ENCODE data around the gene SEZ6L.

The SEZ6L gene

DNA sequence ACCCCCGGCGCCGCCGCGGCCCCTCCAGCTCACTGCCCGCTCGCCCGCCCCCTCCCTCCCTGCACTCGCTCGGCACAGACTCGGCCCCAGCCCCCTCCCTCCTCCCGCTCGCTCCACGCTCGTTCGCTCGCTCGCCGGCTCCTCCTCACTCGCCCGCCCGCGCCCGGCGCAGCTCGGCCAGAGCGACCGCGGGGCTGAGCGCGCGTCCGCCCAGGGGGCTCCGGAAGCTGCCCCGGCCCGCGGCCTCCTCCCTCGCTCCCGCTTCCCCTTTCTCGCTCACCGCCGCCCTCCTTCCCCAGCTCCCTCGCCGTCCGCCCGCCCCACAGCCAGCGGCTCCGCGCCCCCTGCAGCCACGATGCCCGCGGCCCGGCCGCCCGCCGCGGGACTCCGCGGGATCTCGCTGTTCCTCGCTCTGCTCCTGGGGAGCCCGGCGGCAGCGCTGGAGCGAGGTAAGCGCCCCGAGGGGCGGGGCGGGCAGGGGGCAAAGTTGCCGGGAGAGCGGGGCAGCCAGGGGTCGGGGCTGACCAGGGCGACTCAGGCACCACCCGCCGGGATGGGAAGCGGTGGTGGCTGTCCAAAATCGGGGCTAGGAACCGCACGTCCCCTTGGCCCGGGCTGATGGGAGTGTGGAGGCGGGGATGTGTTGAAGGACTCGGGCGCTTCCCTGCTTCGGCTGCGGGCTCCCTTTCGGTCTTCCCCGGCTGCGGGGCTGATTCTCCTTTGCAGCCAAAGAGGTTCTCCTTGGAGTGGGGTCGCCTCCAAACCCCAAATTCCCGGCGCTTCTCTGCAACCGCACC lies at the start of gene SEZ6L:
SEZ6L (plus strand) TSS at position 148 of the 797 bp plus-strand sequence; CDS start at position 356, 208 bp downstream.
- no peak for DNase-seq (ENCODE audit: low read depth in 2 of 2)

GRCh38 chr22:26122920-26123468 lies 46.3 kb upstream of the SEZ6L start:
- no peak for DNase-seq (ENCODE audit: low read depth in 2 of 2)

DNA sequence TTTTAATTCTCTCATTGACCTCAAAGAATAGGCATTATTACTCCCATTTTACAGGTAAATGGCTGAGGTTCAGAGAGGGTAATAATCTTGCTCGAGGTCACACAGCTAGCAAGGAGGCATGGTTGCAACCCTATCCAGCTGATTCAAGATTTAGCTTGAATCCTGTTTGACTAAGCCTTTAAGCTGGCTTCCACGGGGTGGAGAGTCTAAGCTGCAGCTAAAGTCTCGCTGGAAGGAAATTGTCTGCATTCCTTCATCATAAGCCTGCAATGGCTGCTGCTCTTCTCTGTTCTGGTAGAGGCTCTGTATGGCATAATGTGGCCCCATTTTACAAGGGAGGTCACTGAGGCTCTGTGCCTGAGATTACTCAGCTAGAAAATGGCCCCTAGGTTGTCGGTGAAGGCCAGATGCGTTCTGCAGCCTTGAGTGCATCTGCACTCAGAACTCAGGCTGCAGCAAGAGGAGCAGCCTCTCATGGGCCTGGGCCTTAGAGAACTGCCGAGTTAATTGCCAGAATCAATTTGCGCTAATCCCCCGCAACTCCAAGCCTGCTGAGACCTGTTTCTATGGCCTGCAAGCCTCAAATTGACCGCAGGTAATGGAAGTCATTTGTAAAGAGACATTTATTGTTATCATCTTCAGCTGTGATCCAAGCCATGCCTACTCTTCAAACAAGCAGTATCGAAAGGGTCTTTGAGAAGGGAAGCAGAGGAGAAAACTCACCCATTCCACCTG lies 44.1 kb upstream of the SEZ6L start:
- DNase-seq (ENCODE audit: low read depth in 2 of 2) = no peak

DNA sequence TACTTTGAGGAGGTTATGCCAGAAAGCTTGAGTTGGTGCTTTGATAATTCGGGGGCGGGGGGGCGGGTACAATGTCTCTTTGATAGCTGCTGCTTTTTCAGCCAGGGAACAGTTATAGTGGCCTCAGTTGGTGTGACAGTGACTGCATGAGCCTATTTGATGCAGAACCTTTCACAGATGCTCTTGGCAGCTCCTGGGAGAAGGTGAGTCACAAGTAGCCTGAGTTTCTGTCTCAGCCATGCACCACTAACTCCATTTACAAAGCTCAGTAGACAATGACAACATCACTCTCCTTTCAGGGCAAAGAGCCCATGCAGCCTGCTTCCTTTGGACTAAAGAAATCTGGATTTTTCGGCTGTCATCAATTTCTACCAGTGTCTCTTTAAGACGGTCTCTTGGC lies 42.1 kb upstream of the SEZ6L start:
- DNase-seq (ENCODE audit: low read depth in 2 of 2) = no peak

- DNase-seq (ENCODE audit: low read depth in 2 of 2) = no peak
Measured at GRCh38 chr22:26127556-26127955, 41.7 kb upstream of the SEZ6L start.

DNA sequence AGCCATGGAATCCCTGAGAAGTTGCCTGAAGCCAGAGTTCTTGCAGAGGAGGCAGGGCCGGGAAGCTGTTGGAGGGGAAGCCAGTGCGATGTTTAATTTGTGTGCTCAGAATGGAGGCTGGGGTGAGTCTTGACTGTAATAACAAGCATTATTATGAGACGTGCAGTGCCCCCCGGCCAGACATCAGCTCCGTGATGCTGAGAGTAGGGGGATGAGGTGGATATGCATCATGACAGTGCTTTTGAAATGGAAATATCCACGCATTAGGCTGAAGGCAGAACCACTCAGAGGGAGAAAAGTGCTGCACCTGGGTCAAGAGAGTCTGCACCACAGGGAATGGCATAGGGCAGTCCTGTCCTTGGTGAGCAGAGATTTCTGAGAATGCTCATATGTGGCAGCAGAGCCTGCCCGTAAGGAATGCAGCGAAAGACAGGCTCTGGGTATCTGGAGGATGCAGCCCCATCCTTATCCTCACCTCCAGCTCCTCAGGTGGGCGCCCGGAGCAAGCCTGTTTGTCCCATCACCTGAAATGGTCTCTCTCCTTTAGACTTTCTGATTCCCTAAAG lies 37.6 kb upstream of the SEZ6L start:
- DNase-seq (ENCODE audit: low read depth in 2 of 2) = no peak

DNA sequence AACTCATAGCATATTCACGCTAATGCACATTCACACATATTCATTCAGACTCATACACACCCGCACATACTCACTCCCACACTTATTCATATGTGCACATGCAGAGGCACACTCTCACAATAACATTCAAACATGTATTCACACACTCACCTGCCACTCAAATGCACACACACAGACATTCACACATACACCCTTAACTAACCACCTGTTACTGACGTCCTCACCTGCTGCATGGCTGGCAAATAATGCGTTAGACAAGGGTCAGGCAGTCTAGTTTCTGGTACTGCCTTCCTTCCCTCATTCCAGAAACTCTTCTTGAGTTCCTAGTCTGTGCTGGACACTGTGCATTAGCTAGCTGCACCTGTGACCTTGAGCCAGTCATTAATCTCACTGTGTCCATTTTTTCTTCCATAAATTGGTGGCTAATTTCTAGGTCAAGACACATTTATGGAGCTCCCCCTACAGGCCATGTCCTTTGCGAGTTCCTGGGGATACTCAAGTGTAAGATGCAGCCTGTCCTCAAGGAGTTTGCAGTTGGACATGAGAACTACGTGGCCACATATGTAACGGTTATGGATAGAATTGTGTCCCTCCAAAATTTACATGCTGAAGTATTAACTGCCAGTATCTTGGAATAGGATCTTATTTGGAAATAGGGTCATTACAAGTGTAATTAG lies 34.5 kb upstream of the SEZ6L start:
- no peak for DNase-seq (ENCODE audit: low read depth in 2 of 2)

- DNase-seq (ENCODE audit: low read depth in 2 of 2) = no peak
Measured at GRCh38 chr22:26135806-26136205, 33.5 kb upstream of the SEZ6L start.

DNA sequence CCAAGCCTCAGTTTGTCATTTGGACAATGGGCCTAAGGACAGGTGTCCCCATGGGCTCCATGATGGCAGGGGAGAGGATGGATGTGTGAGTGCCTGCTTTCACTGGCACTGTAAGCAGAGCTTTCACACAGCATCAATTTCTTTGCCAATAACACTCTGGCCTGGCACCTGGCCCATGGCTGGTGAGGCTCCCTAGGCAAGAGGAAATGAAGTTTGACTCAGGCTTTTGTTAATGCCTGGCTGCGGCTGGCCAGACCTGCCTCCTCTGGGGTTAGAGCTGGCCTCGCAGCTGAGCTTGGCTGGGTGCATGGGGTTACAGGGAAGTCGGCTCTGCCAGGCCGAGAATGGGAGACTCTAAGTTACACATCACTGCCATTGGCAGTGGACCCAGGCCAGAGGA lies 30.0 kb upstream of the SEZ6L start:
- no peak for DNase-seq (ENCODE audit: low read depth in 2 of 2)

- no peak for DNase-seq (ENCODE audit: low read depth in 2 of 2)
Measured at GRCh38 chr22:26141831-26142230, 27.4 kb upstream of the SEZ6L start.

DNA sequence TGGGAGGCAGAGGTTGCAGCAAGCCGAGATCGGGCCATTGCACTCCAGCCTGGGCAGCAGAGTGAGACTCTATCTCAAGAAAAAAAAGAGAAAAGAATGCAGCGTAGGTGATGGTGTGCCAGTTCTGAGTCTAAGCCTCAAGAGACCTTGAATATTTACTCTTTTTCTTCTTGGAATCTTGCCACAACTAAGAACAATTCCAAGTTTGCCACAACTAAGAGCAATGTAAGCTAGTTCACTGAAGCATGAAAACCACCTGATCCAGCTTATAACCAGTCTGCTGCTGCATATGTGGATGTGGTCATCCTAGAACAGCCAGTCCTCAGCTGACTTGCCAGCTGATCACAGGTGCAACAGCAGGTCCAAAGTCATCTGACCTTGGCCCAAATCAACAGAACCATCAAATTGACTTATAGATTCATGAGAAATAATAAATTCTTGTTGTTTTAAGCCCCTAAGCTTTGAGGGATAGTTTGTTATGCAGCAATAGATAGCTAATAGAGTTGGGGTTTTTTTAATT lies 25.4 kb upstream of the SEZ6L start:
- DNase-seq (ENCODE audit: low read depth in 2 of 2) = no peak

DNA sequence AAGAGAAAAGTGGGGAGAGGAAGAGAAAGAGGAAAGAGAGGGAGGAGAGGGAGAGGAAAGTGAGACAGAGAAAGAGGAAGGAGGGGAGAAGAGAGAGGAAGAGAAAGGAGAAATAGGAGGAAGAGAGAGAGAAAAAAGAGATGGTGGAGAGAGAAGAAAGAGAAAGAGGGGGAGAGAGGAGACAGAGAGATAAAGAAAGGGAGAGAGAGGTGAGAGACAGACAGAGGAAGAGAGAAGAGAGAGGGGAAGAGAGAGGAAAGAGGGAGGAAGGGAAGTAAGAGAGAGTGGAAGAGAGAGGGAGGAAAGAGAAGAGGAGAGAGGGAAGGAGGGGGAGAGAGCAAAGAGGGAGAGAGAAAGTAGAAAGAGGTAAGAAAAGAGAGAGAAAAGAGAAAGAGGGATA lies 9.4 kb upstream of the SEZ6L start:
- no peak for DNase-seq (ENCODE audit: low read depth in 2 of 2)

DNA sequence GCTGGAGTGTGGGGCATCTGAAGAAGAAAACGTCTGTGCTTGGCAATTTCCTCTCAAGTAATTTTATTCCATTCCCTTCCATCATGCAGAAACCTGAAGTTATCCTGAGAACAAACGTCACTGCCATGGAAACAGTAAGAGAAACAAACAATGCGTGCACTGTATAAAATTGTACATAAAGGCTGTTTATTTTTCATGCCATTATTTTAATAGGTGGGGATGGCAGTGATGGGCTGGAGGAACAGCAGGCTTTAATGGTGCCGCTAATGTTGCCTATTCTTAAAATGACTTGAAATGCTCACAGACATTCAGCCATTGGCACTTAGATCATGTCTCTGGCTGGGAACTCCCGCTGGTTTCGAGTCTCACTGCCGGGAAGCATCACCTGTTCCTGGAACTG lies 7.5 kb upstream of the SEZ6L start:
- DNase-seq (ENCODE audit: low read depth in 2 of 2) = no peak

GRCh38 chr22:26162926-26163325 lies 6.3 kb upstream of the SEZ6L start:
- no peak for DNase-seq (ENCODE audit: low read depth in 2 of 2)

- DNase-seq (ENCODE audit: low read depth in 2 of 2) = no peak
Measured at GRCh38 chr22:26164174-26164573, 5.1 kb upstream of the SEZ6L start.

GRCh38 chr22:26168330-26168851 lies 871 bp upstream of the SEZ6L start:
- no peak for DNase-seq (ENCODE audit: low read depth in 2 of 2)

DNA sequence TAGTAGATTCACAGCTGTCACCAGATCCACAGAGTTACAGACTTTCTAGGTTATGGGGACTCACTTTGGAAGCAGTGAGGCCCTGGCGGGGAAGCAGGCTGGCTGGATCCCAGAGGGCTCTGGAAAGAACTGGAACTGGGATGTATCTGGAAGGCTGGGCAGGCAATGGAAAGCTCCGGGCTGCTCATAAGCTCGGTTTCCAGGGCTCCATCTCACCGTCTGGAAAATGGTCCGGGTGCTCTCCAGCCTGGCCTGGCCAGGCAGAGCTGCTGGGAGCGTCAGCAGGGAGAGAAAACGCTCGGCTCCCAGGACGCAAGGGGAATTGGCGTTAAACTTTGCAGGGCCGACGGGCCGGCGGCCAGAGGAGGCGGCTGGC lies 335 bp upstream of the SEZ6L start:
- no peak for DNase-seq (ENCODE audit: low read depth in 2 of 2)

- DNase-seq (ENCODE audit: low read depth in 2 of 2) = no peak
Measured at GRCh38 chr22:26170112-26170492, 840 bp downstream of the SEZ6L start.

DNA sequence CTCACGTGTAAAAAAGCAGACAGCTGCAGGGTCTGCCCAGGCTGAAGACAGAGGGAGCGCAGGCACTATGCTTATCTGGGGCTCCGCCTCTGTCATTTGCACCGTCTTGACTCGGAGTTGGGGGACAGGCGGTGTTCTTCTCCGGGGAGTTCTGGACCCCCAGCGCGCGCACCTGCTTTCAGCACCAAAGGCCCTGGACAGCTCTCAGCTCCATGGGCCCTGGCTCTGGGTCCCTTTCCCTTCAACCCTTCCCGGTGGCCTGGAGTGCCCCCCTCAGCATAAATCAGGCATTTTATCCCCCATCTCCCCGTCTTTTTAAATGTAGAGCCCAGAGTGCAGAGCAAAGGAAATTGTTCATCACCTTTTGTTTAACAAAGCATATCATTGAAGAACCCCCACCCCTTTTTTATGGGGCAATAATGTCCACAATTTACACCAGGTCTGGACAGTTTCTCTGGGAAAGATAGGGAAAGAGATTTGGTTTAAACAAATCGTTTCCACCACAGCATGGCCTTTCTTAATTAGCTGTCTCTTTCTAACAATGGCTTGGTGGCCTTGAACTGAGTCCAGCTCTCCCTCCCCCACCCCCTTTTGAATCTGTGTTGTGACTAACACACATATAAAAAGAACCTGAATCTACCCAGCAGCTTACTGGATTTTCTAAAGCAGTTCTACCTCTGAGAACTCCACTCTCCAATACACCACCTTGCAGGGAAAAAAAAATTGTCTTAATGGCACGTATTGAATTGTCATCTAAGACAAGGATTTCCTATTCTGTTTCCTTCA lies 1.7 kb downstream of the SEZ6L start:
- no peak for DNase-seq (ENCODE audit: low read depth in 2 of 2)

DNA sequence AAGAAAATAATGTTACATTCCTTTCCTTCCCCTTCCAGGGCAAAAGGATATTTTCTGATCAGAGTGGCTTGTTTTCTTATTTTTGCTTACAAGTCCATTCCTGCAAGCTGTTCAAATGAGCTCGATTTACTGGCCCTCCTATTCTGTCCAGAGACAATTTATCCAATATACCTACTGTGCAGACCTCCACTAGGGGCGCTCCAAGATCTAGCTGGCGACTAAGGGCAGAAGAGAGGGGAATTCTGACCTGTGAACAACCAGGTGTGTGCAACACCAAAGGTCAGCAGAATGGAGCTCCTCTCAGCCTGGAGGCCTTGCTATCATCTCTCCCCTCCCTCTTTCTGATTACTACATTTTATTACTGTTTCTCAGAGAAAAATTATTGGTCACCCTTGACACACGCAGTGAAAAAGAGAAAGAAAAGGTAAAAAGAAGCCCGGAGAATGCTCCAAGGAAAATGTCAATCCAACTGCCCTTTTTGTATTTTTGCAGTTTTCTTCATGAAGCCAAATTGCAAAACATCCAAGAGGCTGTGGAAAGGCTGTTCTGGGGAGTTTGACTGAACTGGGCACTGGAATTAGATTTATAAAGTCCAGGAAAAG lies 3.2 kb downstream of the SEZ6L start:
- DNase-seq (ENCODE audit: low read depth in 2 of 2) = no peak

Data from stimulated activated CD8-positive, alpha-beta memory T cell treated with anti-CD3 and anti-CD28 coated beads, Interleukin-15, amount 100 ng/mL, for 48 hours (primary cell).